ENCODE measurements around the gene HTATSF1. TPM values are rescaled to one million over a fixed set of nuclear protein-coding genes. Genes with fewer than 3 reads are reported as not detected.

Gene HTATSF1
- total RNA-seq, 1 donor from 2014 or later: 38.4 TPM

DNA sequence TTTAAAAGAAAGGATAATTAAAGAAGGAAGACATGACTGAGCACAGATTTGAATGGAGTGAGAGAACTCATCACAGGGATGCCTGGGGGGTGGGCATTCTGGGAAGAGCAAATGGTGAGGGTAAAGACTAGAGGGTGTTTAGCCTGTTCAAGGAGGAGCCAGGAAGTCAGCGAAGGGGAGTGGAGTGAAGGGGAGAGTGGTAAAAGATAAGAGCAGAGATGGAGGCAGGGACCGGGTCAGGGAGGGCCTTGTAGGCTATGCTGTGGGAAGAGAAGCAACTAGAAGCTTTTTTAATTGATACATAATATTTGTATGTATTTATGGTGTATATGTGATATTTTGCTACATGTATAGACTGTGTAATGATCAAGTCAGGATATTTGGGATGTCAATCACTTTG lies 32.4 kb downstream of the HTATSF1 start:
- Histone ChIP-seq H3K27me3 (ENCODE audit: control insufficient read depth, insufficient read depth, low read length) (no peaks in the 10 kb centered on the region), H3K4me3 (ENCODE audit: low read depth, low read length) (no peak overlapping the region), H3K36me3 (ENCODE audit: control insufficient read depth, insufficient read depth, low read length) (no peaks in the 10 kb centered on the region)
- TF ChIP-seq, protein P1, sequence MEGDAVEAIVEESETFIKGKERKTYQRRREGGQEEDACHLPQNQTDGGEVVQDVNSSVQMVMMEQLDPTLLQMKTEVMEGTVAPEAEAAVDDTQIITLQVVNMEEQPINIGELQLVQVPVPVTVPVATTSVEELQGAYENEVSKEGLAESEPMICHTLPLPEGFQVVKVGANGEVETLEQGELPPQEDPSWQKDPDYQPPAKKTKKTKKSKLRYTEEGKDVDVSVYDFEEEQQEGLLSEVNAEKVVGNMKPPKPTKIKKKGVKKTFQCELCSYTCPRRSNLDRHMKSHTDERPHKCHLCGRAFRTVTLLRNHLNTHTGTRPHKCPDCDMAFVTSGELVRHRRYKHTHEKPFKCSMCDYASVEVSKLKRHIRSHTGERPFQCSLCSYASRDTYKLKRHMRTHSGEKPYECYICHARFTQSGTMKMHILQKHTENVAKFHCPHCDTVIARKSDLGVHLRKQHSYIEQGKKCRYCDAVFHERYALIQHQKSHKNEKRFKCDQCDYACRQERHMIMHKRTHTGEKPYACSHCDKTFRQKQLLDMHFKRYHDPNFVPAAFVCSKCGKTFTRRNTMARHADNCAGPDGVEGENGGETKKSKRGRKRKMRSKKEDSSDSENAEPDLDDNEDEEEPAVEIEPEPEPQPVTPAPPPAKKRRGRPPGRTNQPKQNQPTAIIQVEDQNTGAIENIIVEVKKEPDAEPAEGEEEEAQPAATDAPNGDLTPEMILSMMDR (IDR thresholded peaks at IDR 0.05; ENCODE audit: insufficient read depth, low read length, severe bottlenecking): no peak
- DNase-seq (ENCODE audit: low read depth) (no peak), FAIRE-seq (no peak)

DNA sequence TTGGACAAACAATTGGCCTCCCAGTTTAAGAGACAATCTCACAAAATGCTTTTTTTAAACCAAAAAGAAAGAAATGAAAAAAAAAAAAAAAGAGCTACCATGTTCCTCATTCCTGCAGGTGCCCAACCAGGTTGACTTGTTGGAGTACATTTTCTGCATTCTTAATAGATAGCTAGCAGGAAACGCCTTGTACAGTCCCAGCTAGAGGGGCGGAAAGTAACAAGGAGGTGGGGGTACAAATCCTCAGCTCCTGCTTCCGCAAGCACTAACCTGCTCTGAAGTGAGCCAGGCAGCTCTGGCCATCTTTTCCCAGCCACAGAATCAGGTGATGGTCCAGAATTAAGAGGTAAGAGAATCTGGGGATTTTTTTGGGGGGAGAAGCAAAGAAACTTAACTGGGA lies 34.6 kb downstream of the HTATSF1 start, which contains the start of gene VGLL1:
TSS of gene VGLL1 (plus strand) at position 265 of the 400 bp plus-strand sequence. CDS start 3,806 bp downstream, outside the sequence.
- Histone ChIP-seq H3K36me3 (ENCODE audit: control insufficient read depth, insufficient read depth, low read length) (no peaks in the 10 kb centered on the region), H3K4me3 (ENCODE audit: low read depth, low read length) (no peak within 1 kb of the TSS), H3K27me3 (ENCODE audit: control insufficient read depth, insufficient read depth, low read length) (no peaks in the 10 kb centered on the region)
- TF ChIP-seq, protein P1 (IDR thresholded peaks at IDR 0.05; ENCODE audit: insufficient read depth, low read length, severe bottlenecking): no peak
- FAIRE-seq: peak; percentile 60
- peak; percentile 65 for DNase-seq (ENCODE audit: low read depth)

DNA sequence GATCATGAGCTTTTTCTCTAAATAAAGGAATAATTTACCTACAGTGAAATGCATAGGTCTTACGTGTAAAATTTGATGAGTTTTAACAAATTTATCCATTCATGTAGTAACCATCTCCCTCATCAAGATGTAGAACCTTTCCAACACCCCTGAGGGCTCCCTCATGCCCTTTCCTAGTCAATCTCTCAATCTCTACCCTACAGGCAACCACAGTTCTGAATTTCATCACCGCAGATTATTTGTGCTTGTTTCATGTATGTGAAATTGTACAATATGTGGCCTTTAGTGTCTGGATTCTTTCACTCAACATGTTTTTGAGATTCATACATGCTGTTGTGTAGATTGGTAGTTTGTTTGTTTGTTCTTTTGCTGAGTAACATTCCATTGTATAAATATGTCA lies 36.7 kb downstream of the HTATSF1 start:
- no peak overlapping the region for H3K4me3 ChIP-seq (ENCODE audit: low read depth, low read length)
- DNase-seq (ENCODE audit: low read depth) (no peak), FAIRE-seq (no peak)

DNA sequence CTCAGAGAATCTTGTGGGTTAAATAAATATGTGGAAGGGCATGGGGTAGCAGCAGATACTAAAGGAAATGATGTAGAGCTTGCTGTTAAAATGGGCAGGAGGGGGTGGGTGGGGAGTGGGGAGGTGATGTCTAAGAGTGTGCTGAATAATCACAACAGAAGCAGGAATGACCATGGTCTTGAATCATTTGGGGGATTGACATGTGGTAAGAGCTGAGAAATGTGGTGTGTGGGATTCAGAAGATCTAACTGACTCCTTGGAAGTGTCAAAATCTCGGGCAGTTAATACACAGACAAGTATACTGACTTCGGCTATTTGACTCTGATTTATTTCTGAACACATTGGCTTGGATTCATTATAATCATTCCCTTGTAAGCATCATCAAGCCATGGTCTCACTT lies 41.4 kb downstream of the HTATSF1 start:
- Histone ChIP-seq H3K4me3 (ENCODE audit: low read depth, low read length) (no peak overlapping the region), H3K36me3 (ENCODE audit: control insufficient read depth, insufficient read depth, low read length) (no peaks in the 10 kb centered on the region), H3K27me3 (ENCODE audit: control insufficient read depth, insufficient read depth, low read length) (no peaks in the 10 kb centered on the region)
- TF ChIP-seq, protein P1 (IDR thresholded peaks at IDR 0.05; ENCODE audit: insufficient read depth, low read length, severe bottlenecking): no peak
- FAIRE-seq: no peak
- DNase-seq (ENCODE audit: low read depth): no peak

More for the DNA sequence above, 36.7 kb downstream of the HTATSF1 start:
- Histone ChIP-seq H3K36me3 (ENCODE audit: control insufficient read depth, insufficient read depth, low read length) (no peaks in the 10 kb centered on the region), H3K27me3 (ENCODE audit: control insufficient read depth, insufficient read depth, low read length) (no peaks in the 10 kb centered on the region)
- TF ChIP-seq, protein P1 (IDR thresholded peaks at IDR 0.05; ENCODE audit: insufficient read depth, low read length, severe bottlenecking): no peak

DNA sequence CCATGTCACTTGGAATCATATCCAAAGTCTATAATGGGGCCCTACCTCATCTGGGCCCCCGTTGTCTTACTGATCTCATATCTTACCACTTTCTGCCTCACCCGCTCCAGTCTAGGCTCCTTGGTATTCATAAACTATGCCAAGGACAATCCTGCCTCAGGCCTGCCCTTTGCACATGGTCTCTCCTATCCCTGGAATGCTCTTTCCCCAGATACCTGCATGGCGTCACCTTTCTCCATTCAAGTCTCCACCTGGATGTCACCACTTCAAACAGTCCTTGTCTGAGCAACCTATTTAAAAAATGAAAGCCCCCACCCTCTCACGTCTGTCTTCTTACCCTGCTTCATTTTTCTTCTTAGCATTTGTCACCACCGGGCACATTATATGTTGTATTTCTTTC lies 42.8 kb downstream of the HTATSF1 start:
- no peaks in the 10 kb centered on the region for H3K27me3 ChIP-seq (ENCODE audit: control insufficient read depth, insufficient read depth, low read length)
- H3K4me3 ChIP-seq (ENCODE audit: low read depth, low read length): no peak overlapping the region
- TF ChIP-seq, protein P1 (IDR thresholded peaks at IDR 0.05; ENCODE audit: insufficient read depth, low read length, severe bottlenecking): no peak
- H3K36me3 ChIP-seq (ENCODE audit: control insufficient read depth, insufficient read depth, low read length): no peaks in the 10 kb centered on the region
- DNase-seq (ENCODE audit: low read depth) (no peak), FAIRE-seq (no peak)

DNA sequence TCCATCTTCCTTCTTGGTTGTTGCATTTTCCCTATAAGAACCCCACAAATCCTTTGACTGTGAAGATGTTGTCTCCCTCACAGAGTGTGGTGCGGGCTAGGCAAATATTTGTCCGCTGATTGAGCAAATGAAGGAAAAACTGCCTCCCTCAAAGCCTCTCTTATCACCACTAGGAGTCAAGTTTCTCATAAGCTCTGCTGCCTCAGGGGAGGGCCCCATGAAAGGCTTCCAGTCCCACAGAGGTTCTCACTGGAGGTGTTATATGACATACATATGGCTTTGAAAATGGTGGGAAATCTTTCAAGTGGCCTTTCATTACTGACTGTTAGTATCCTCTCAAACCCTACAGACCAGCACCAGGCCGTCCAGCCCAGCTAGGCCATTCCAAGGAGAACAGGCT lies 43.9 kb downstream of the HTATSF1 start:
- Histone ChIP-seq H3K27me3 (ENCODE audit: control insufficient read depth, insufficient read depth, low read length) (no peaks in the 10 kb centered on the region), H3K4me3 (ENCODE audit: low read depth, low read length) (no peak overlapping the region), H3K36me3 (ENCODE audit: control insufficient read depth, insufficient read depth, low read length) (no peaks in the 10 kb centered on the region)
- TF ChIP-seq, protein P1 (IDR thresholded peaks at IDR 0.05; ENCODE audit: insufficient read depth, low read length, severe bottlenecking): no peak
- DNase-seq (ENCODE audit: low read depth): no peak
- no peak for FAIRE-seq

Data from bronchial epithelial cell (primary cell).